Measurements from ENCODE around the gene HECTD4.

HECTD4 gene

DNA sequence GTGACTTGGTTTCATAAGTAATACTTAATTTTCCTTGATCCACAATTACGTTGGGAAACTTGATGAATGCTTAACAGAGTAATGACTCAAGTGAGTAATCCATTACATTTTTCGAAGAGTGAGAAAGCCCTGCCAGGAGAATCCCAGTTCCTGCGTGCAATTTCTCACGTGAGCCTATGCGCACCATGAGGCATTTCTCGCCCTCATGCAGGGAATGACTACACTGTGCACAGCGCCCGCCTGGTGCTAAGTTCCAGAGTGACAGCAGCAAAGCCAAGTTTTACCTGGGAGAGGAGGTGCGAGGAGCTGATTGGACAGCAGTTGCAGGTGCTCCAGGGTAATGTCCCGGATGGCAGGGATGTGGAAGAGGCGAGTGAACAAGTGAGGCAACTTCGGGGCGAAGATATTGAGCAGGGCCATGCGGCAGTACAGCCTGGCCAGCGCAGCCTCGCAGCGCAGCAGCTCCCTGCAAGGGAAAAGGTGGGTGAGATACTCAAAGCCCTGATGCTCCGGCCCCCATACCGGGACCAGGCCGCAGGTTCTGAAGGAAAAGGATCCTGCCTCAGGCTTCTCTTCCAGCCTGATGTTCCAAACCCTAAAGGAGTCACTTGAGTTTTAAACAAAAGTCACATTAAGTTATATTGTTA lies 187.5 kb downstream of the HECTD4 start:
- DNase-seq: no peak
- TF ChIP-seq POLR2A (IDR thresholded peaks at IDR 0.05; ENCODE audit: low read length): no peak
- no peak for TF ChIP-seq GATA1 (IDR thresholded peaks at IDR 0.05; ENCODE audit: low read depth, low read length)

DNA sequence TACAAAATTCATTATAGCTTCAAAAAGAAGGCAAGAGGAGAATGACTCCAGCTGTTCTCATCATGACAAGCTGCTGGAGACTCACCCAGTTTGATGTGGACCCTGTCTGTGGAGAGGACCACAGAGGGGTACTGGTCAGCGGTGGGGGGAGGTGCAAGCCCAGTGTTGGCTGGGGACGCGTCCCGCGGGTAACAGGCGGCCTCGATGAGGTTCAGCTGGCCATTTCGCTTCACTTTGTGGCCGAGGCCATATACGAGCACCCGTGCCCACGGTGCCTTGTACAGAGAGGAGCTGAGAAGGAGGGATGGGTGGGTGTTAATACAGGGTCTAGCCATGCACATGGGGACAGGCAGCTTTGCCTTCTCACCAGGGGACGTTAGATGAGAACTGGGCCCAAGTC lies 189.8 kb downstream of the HECTD4 start:
- no peak for DNase-seq
- TF ChIP-seq GATA1 (IDR thresholded peaks at IDR 0.05; ENCODE audit: low read depth, low read length): no peak
- TF ChIP-seq POLR2A (IDR thresholded peaks at IDR 0.05; ENCODE audit: low read length): no peak

DNA sequence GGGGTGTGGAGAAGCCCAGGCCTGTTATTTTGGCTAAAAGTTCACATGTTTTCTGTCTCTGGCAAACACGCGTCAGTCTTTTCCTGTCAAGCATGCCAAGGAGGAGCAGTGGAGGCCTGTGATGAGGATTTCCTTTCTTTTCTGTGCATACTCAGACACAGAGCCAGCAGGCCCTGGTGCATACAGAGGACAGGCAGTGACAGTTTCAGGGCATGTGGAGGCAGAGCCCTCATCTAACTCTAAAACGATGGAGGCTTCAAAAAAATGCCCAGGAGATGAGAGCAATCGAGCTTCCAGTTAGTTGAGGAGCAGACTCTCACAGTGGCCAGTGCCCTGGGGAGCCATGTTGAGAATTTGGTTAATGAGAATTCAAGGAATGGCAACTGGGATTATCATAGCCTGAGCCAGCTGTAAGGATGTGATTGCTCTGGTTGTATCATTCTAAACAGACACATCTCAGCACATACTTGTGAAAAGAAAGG lies 190.3 kb downstream of the HECTD4 start:
- TF ChIP-seq POLR2A (IDR thresholded peaks at IDR 0.05; ENCODE audit: low read length) (no peak), GATA1 (IDR thresholded peaks at IDR 0.05; ENCODE audit: low read depth, low read length) (no peak)
- DNase-seq: no peak

DNA sequence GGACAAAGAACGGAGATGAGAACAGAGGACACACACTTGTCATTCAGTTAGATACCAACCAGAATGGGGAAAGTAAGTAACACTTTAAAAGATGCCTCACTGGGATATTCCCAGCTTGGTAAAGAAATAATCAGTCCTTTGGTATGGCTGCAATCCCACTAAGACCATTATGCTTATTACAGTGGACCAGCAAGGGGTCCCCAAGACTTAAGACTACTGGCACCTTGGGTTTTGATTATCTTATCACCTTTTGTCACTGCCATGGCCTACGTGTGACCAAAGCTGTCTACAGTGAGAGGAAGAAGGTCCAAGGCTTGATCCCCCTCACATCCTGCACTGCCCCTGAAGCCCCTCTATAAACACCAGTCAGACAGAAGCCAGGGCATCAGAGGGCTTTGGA lies 191.0 kb downstream of the HECTD4 start:
- DNase-seq: no peak
- TF ChIP-seq GATA1 (IDR thresholded peaks at IDR 0.05; ENCODE audit: low read depth, low read length): no peak
- no peak for TF ChIP-seq POLR2A (IDR thresholded peaks at IDR 0.05; ENCODE audit: low read length)

DNA sequence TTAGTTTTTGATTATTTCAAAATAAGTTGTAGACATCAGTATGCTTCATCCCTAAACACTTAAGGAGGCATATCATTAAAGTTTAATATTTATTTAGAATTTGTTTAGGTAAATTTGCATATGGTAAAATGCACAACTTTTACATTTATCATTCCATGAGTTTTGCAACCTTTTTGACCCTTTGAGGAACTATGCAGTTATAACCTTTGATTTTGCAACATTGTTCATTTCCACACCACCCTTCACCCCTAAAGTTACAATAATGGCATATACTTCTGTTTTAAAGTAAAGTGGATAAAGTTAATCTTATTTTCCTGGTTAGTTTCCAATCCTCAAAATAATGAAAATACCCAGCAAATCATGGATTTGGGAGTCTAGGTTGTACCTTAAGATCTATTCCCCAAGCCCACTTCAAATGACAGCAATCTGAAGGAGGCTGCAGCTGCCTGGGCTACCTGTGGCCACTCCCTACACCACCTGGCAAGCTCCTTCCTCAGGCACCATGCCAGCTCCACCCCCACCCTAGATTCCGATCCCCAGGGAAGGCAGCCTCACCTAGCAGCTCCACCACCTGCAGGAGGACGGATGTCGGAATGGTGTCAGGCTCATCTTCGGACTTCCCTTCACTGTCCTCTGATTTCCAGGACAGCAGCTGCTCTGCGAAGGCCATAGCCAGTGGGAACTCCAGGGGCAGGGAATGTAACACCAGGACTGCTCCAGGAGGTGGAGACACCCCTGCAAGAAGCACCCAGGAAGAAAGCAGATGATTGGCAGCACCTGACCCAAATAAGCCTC lies 191.8 kb downstream of the HECTD4 start:
- DNase-seq: no peak

DNA sequence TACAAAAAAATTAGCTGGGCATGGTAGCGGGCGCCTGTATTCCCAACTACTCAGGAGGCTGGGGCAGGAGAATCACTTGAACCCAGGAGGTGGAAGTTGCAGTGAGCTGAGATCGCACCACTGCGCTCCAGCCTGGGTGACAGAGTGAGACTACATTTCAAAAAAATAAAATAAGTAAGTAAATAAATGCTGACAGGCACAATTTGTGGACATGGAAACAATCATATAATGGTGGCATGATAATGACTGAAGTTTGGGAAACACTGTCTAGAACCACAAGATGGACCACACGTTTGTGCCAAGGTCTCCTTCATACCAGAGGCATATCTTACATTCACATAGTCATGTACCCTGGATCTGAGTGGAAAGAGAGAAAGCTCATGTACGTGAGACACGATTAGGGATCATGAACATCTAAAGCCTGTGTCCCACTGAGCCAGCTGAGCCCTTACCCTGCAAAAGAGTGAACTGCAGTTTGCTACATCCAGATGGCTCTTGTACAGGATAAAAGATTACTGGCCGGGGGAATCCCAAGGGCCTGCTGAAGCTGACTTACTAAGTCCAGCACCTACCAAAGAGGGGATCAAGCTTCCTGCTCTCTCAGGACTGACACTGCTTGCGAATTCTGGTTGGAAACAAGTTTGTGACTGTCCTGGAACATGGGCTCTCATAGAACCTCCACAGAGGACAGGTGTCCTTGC lies 194.0 kb downstream of the HECTD4 start:
- no peak for TF ChIP-seq GATA1 (IDR thresholded peaks at IDR 0.05; ENCODE audit: low read depth, low read length)
- TF ChIP-seq POLR2A (IDR thresholded peaks at IDR 0.05; ENCODE audit: low read length): no peak
- no peak for DNase-seq

More for the DNA sequence above, 191.8 kb downstream of the HECTD4 start:
- TF ChIP-seq GATA1 (IDR thresholded peaks at IDR 0.05; ENCODE audit: low read depth, low read length) (no peak), POLR2A (IDR thresholded peaks at IDR 0.05; ENCODE audit: low read length) (no peak)

DNA sequence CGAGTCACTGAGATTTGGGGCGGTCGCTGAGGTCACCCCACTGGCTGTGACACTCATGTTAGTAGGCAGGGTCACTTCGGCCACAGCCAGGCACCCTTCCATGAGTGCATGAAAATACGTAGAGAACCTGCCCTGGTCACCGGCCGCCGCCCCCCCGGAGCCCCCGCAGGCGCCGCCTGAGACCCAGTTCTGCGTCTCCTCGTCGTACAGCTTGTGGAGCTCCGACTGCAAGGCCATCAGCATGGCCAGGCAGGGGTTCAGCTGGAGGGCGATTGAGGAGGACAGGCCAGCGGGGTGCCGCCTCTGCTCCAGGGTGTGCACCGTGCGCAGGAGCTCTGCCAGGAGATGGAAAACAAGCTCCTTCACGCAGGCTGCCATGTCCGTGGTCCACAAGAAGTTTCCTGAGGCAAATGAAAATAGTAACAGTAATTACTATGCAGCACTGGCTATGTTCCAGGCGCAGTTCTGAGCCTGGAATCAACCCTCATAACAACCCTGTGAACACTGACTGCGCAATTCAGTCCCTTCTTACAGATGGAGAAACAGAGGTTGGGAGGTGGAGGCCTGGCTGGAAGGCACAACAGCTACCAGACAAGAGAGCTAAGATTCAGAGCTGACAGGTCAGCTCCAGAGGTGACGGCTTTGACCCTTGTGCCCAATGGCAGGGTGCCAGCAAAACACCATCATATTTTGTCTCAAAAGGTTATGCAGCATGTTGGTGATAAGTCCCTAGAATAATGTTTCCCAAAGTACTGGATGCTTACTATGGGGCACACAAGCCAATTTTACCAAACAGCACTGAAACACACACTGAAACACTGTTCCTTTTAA lies 196.9 kb downstream of the HECTD4 start:
- DNase-seq: no peak
- TF ChIP-seq POLR2A (IDR thresholded peaks at IDR 0.05; ENCODE audit: low read length): no peak
- TF ChIP-seq GATA1 (IDR thresholded peaks at IDR 0.05; ENCODE audit: low read depth, low read length): no peak

DNA sequence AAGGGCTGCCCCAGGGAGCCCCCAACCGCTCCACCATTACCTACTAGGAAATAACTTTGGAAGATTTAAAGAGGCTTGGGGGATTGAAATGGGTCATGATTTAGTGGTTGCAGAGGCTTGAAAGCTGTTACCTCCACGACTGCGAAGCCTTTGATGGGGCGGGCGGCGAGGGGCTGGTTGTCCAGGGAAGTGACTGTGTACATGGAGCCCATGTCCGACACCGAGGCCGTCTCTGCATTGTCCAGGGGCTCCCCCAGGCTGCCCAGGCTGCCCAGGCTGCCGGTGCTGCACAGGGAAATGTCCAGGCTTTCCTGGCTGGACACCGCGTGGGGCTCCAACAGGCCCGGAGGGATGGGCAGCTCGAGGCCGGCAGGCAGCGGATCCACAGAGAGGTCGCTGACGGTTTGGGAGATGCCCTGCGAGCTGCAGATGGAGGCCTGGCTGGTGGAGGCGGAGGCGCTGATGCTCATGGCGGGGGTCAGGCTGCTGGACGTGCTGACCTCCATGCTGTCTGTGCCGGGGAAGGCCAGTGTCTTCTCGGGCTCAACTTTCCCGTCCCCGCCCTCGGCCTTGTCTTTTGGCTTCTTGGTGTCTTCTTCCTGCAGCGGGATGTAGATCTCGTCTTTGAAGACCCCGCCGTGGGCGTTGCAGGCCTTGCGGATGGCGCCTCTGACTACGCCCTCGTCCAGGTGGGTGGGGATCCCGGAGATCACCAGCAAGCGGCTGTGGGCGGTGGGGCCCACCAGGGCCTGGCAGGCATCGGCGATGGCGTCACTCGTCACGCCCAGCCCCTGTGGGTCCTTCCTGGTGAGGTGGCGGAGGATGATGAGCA lies 198.0 kb downstream of the HECTD4 start:
- TF ChIP-seq GATA1 (IDR thresholded peaks at IDR 0.05; ENCODE audit: low read depth, low read length) (no peak), POLR2A (IDR thresholded peaks at IDR 0.05; ENCODE audit: low read length) (no peak)
- no peak for DNase-seq

DNA sequence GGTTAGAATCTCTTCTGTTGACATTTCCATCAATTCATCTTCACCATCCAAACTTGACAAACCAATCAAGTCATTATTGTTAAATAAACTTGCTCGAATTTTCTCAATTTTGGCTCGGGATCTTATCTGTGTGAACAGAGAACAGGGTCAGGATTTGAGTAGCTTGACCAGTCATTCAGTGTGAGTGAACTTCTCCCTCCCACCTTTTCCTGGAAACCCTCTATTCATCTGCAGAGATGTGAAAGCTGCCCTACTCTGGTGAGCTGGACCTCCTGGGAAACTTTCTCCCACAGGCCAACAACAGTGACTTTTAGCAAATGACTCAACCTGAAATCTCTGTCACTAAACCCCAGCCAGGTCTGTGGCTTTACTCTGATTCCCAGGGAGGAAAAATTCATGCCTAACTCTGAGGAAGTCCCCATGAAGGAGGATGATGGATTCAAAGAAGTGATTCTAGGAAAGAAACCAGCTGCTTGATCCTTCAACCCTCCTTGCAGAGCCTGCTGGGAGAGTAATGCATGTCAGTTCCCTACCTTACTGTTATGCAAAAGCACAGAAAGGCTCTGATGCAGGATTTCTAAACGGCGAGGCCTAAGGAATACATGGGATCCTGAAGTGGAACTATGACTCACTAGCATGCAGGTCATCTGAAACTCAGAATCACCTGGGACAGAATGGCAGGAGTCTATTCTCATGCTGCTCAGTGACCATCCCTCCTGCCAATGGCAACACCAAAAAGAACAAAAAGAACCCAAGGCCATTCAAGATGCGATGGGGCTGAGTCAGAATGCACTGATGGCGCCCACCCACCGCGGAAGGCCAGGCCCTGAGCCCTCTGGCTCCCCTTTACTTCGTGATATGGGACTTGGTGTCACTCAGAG lies 198.8 kb downstream of the HECTD4 start:
- TF ChIP-seq POLR2A (IDR thresholded peaks at IDR 0.05; ENCODE audit: low read length): no peak
- TF ChIP-seq GATA1 (IDR thresholded peaks at IDR 0.05; ENCODE audit: low read depth, low read length): no peak
- no peak for DNase-seq

DNA sequence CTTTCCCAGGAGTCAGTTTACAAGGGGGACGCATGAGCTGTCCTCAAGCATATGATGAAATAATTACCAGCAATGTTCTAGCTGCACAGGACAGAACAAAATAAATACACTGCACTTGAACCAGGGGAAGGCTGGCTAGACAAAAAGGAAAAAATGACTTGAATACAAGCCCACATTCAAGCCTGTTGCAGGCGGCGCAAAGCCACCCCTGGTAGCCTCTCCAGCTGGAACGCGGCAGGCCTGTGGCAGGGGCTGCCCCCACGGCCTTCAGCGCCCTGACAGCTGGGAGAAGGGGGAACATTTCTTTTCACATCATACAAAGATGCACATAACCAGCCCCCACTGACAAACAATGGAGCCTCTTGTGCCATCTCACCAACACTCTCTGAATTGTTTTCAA lies 199.7 kb downstream of the HECTD4 start:
- no peak for TF ChIP-seq GATA1 (IDR thresholded peaks at IDR 0.05; ENCODE audit: low read depth, low read length)
- no peak for TF ChIP-seq POLR2A (IDR thresholded peaks at IDR 0.05; ENCODE audit: low read length)
- DNase-seq: no peak

DNA sequence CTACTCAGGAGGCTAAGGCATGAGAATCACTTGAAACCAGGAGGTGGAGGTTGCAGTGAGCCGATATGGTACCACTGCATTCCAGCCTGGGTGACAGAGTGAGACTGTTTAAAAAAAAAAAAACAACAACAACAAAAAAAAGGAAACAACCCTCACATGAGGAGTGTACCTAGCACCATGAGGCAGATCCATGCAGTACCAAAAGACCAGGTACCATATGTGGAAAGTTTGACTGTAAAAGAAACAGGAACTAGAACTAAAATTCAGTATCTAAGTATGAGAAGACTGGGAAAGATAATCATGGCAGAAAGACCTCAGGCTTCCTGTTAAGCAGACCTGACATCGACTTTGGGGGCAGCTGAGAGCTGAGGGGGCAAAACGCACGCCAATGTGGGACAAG lies 201.8 kb downstream of the HECTD4 start:
- DNase-seq: no peak
- TF ChIP-seq GATA1 (IDR thresholded peaks at IDR 0.05; ENCODE audit: low read depth, low read length) (no peak), POLR2A (IDR thresholded peaks at IDR 0.05; ENCODE audit: low read length) (no peak)

DNA sequence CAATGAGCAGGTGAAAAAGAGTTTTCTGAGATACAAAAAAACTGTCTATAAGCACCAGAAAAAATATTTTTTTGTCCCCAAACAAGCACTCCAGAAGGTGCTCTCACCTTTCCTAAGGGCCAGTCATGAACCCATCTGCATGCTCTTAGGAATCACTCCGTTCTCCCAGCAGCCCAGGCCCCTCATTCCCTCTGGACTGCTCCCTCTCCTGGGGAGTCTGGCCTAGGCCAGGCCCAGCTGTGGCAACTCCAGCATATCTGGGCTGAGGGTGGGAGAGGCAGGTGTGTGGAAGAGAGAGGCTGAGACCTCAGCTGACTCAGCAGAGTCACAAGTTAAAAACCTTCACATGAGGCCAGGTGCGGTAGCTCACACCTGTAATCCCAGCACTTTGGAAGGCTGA lies 202.3 kb downstream of the HECTD4 start:
- DNase-seq: no peak
- no peak for TF ChIP-seq POLR2A (IDR thresholded peaks at IDR 0.05; ENCODE audit: low read length)
- TF ChIP-seq GATA1 (IDR thresholded peaks at IDR 0.05; ENCODE audit: low read depth, low read length): no peak

All from erythroblast (primary cell).